GM19328 (cell line): ENCODE measurements around the gene CD248.

Source experiments
- ATAC-seq: cut with Tn5 transposase; IDR thresholded peaks from one replicate; pipeline ENCODE4 v1.9.1; 2021; ENCODE audit warnings: mild to moderate bottlenecking, moderate library complexity; ENCODE audit not compliant: unreplicated experiment

Gene CD248

DNA sequence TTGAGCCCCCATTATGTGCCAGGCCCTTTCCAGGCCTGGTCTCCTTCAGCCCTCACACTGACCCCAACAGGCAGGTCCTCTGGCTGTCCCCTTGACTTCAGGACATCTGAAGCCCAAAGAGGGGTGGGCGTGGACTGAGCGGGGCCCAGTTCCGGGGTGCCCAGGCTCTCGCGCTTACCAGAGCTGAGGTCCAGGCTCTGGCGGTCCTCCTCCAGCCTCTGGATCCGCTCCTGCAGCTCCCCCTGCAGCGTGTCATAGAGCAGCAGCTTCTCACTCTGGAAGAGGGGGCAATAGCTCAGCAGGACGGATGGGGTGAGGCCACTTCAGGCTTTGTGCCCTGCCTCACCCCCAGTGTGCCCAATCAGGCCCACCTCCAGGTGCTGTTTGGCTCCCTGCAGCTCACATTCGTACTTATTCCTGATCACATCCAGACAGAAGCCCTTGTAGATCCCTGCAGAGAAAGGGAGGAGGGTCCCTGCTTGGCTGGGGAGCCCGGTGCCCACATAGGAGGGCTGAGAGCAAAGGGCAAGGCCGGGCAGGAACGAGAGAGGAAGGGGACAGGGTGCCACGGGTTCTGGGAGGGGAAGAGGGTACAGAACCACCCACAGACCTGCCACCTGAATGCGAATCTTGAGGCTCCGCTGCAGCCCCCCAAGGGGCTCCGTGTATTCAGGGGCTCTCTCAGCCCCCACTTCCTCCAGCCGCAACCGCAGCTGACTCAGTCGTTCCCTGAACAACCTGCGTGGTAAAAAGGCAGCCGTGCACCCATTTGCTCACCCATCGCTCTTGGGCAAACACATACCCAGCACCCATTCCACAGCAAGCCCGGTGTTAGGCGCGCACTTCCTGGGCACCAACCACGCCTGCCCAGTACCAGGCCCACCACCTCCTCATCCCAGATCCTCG lies 24.0 kb upstream of the CD248 start:
- no peak for ATAC-seq

GRCh38 chr11:66339686-66340483 lies 23.0 kb upstream of the CD248 start:
- ATAC-seq = no peak

- ATAC-seq = no peak
These were observed 22.4 kb upstream of the CD248 start for GRCh38 chr11:66339162-66339675.

- no peak for ATAC-seq
These were observed 21.7 kb upstream of the CD248 start for GRCh38 chr11:66338276-66339161.

DNA sequence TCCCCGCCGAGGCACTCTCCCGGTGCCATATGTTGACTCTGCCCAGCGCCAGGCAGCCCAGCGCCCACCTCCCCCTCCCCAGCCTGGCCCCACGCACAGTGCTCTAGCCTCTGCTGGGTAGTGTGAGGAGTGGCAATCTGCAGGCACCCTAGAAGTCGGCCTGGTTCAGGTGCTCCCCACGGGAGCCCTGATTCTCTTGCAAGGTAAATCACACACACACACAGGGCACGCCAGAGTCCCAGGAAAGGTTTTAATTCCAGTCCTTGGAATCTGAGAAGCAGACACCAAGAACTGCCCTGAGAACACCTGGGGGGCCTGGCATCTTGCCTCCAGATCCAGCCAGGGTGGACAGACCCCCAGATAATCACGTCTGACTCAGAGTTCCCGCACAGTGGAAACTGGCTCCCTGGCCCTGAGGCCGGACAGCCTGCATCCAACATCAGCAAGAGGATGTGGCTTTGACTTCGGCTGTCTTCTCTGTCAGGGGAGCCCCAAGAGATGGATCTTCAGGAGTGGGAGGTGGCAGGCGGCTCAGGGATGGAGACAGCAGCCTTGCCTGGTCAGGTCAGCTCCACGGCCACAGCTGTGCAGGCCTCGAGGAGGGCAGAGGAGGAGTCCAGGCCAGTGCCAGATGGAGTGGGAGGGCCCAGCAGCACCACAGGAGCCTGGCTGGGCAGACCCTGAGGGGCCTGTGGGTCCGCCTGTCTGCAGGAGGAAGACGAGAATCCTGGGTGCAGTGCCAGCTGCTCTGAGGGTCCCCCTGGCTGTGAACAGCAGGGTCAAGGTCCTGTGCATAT lies 20.5 kb upstream of the CD248 start:
- no peak for ATAC-seq

DNA sequence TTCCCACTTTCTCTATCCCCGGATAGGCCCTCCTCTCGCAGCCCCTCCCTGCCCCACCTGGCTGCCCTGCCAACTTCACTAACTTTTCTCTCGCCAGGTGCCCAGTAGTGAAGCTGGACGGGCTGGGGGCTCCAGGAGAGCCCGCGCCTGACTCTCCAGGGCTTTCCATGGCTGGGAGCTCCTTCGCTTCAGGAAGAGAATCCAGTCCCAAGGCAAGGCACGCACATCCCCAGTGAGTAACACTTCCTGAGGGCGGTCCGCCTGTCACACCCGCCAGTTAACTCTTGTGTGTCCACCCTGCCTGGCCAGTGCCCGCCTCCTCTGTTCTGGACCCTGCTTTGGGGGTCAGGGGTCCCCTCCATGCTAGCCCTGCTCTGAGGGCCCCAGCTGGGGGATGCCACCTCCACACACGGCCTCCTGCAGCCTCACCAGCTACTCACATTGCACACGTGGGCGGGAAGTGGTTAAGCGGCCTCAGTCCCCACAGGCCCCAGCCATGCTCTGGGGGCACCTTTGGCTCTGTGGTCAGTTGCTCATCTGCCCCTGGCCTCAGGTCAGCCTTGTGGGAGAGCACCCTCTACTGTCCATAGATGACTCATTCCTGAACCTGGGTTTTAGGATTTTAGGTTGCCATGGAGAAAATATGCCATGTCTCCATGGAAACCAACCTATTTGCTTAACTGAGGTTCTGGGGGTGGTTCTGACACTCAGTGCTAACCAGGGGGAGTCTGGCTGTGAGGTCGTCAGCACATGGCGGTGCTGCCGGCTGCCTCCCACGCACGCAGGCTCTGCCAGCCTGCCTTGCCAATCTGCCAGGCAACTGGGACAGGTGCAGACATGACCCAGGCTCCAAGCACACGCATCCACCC lies 19.6 kb upstream of the CD248 start, which contains the start of gene RIN1:
Gene RIN1 (minus strand): TSS at position 201 of the 869 bp plus-strand sequence. CDS start 32 bp downstream, at position 169.
- no peak for ATAC-seq

- ATAC-seq = no peak
These were observed 18.8 kb upstream of the CD248 start for GRCh38 chr11:66335531-66336233.

GRCh38 chr11:66334605-66335442 lies 18.0 kb upstream of the CD248 start:
- ATAC-seq = no peak

- no peak for ATAC-seq
These were observed 17.2 kb upstream of the CD248 start for GRCh38 chr11:66333896-66334604.

DNA sequence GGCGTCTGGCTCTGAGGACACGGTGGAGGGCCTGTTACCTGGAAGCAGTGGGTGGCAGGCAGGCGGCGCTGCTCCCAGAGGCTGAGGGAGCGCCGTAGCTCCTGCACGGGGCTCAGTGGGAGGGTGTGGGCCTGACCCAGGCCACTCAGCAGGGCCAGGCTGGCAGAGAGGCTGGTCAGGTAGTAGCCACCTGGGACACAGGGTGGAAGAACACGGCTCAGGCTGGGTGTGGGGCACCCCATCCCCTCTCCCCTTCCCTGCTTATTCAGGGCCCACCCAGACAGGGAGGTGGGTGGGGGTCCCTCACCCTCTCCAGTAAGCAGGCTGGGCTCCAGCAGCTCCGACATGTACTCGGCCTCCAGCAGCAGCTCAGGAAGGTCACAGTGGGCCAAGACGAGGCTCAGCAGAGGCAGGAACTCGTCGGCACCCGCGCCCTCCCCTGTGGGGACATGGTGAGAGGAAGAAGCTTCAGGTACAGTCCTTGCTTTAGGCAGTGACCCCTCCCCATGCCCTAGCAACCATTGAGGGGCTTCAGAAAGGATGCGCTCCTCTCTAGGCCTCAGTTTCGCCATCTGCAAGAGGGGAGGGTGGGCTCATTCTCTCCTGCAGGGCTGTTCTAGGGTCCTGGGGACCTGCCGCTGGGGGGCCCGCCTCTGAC lies 16.5 kb upstream of the CD248 start:
- ATAC-seq = no peak

- no peak for ATAC-seq
These were observed 15.8 kb upstream of the CD248 start for GRCh38 chr11:66332371-66333219.

DNA sequence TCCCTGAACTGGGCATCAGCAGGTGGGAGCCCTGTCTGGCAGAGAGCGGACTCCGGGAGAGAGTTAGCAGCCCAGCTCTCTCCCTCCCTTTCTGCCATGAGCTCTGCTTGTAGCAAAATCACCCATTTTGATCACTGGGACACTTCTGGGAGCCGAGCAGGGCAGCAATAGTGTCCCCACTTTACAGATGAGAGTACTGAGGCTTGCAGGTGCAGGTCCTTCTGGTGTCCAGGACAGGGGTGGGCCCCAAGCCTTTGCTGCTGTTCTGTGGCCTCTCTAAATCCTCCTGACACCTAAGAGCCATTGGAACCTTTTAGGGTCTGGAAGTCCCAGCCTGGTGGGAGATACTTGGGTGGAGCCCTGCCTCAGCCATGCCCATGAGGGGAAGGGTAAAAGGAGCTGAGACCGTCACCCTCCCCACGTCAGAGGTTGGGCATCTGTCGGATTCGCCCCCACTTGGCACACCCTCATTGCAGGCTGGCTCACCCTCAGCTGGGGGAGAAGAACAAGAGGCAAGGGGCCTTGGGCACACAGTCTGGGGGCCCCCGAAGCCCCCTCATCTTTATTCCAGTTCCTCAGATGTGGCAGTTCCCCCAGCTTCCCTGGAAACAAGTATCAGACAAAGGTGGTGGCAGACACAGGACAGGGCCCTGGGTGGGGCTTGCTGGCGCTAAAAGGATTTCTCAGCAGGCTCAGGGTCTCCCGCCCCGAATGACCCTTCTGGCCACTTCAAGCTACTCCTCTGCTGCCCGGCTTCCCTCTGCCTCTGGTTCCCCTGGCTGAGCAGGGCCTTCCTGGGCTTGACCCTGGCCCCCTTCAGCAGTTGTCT lies 14.9 kb upstream of the CD248 start:
- ATAC-seq = no peak

- no peak for ATAC-seq
These were observed 14.1 kb upstream of the CD248 start for GRCh38 chr11:66330931-66331330.

DNA sequence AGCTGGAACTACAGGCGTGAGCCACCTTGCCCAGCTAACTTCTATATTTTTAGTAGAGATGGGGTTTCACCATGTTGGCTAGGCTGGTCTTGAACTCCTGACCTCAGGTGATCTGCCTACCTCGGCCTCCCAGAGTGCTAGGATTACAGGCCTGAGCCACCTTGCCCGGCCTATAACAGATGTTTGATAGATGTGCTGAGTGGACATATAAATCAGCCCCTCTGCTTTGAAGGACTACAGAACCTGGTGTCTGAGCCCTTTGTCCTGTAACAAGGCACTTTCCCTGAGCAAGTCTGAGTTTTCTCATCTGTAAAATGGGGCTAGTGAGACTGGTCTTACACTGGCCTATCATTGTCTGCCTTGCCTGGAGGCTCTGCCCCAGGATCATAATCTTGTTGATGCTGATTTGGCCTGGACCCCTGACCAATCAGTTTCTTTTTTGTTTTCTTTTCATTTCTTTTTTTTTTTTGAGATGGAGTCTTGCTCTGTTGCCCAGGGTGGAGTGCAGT lies 12.4 kb upstream of the CD248 start:
- ATAC-seq = no peak
